Heart left ventricle (tissue), 16 donors: ENCODE data around the gene POU6F2. TPM values are rescaled to one million over a fixed set of nuclear protein-coding genes. Genes with fewer than 3 reads are reported as not detected.

Experiments
- ATAC-seq, 4 donors: fragments of 200-7000 bp; cut with Tn5 transposase; one replicate each; pipeline ENCODE4 v1.9.1; 2020 to 2022; ENCODE audit warnings: moderate library complexity in 4 of 4, mild to moderate bottlenecking in 3 of 4, moderate number of reproducible peaks in 1 of 4
- DNase-seq, 5 donors: peaks; one replicate each; pipeline ENCODE4 v3.0.0-alpha.2; 2020
- H3K27ac ChIP-seq, 12 donors: fragments of 200-600 bp; sonication (generic) in 4 of 12; one replicate each; pipeline versions ENCODE4 v1.5.0 to v1.8.0; 2016 to 2022; ENCODE audit warnings: mild to moderate bottlenecking in 2 of 12
- H3K27me3 ChIP-seq, 9 donors: fragments of 200-600 bp; sonication (generic) in 2 of 9; one replicate each; pipeline versions ENCODE4 v1.5.1 to v1.8.0; 2016 to 2022; ENCODE audit warnings: mild to moderate bottlenecking in 3 of 9
- H3K36me3 ChIP-seq, 9 donors: fragments of 200-600 bp; sonication (generic) in 2 of 9; one replicate each; pipeline versions ENCODE4 v1.5.0 to v1.8.0; 2018 to 2022; ENCODE audit warnings: mild to moderate bottlenecking in 2 of 9
- H3K4me1 ChIP-seq, 12 donors: fragments of 200-600 bp; sonication (generic) in 4 of 12; one replicate each; pipeline versions ENCODE4 v1.5.0 to v1.8.0; 2016 to 2022; ENCODE audit warnings: mild to moderate bottlenecking in 3 of 12
- H3K4me3 ChIP-seq, 12 donors: fragments of 200-600 bp; sonication (generic) in 4 of 12; one replicate each; pipeline versions ENCODE4 v1.5.0 to v1.8.0; 2017 to 2022; ENCODE audit warnings: mild to moderate bottlenecking in 9 of 12, moderate library complexity in 4 of 12
- H3K9me3 ChIP-seq, 12 donors: fragments of 200-600 bp; sonication (generic) in 4 of 12; one replicate each; pipeline versions ENCODE4 v1.5.0 to v1.8.0; 2016 to 2022; ENCODE audit warnings: mild to moderate bottlenecking in 1 of 12
- POLR2A ChIP-seq, 2 donors: fragments of 450-650 bp; IDR thresholded peaks; one replicate each; pipeline ENCODE4 v1.6.1; 2017; ENCODE audit warnings: antibody characterized with exemption in 2 of 2, mild to moderate bottlenecking in 2 of 2, moderate library complexity in 2 of 2
- WGBS, 4 donors: extraction: QIAGEN DNeasy Blood & Tissue Kit in 2 of 4; methylation state at CpG; one replicate each; pipeline versions ENCODE4 v1.1.5 to v1.1.7; 2013 to 2018; 5-methylcytosine and 5-hydroxymethylcytosine counted together
- intact Hi-C, 10 donors: fragments of 100-400 bp; cut with DNase I; formaldehyde crosslinking; loops; one replicate each; pipeline versions ENCODE4 v1.11.1 to v1.14.2; 2022
- polyA plus RNA-seq, 2 donors: library from polyadenylated mRNA; stranded (reverse); fragments of 200-250 nt; gene quantifications; one replicate each; pipeline ENCODE4 v1.2.3, GENCODE V29; 2013
- total RNA-seq, 9 donors: library from RNA; depleted of rRNA in 2 of 9; stranded (reverse); fragments of >200 nt in 2 of 9; fragmentation: NEBNext Ultra II Directional in 3 of 9; extraction: Animal tissue kit (Norgen Biotek cat#: 25700) in 3 of 9; gene quantifications; one replicate each; pipeline versions ENCODE4 v1.1.0 to v1.2.4, GENCODE V29; 2016 to 2023
- TF ChIP-seq, protein P1 (sequence below), 12 donors: fragments of 200-600 bp; sonication (generic) in 4 of 12; IDR thresholded peaks; one replicate each; pipeline versions ENCODE4 v1.5.0 to v1.8.0; 2018 to 2022; ENCODE audit warnings: antibody characterized with exemption in 12 of 12, mild to moderate bottlenecking in 5 of 12
- donor health status: ischemic (EF 13 %, LVEDD 7.1; RV severe dilation, severe dysfunction).
- donor health status: healthy with polysubstance abuse.
- donor health status: DM: no; HTN: yes; CAD: no.
- donor health status: DM: no; HTN: no; CAD: no.
- donor health status: ischemic (EF 25% LVEDD 6.9; RV normal size, moderate dysfunction).
- donor health status: ischemic (EF 25% LVEDD 5.7; RV mildly dilated, moderate dysfunction).
- donor health status: healthy.
- donor health status: DM: yes; HTN: yes; CAD: no.
- donor health status: ischemic (EF 35%, LVEDD 5.7; RV mildly dilated, moderate dysfunction).
- donor health status: nonischemic (EF 11% LVEDD 7.7; RV severe dilation, severe dysfunction).
- donor health status: DM: yes; HTN: yes; CAD: no.
- donor health status: PGD.
- donor health status: ischemic (EF 29% LVEDD 5.4; RV normal size, mild dysfunction).
- donor health status: nonischemic (EF 23%, LVEDD 6.1; RV moderate dilation, normal function).

The POU6F2 gene
- total and polyA plus RNA-seq, 11 donors: 0.03 to 1.2 (median 0.38) TPM; not detected in 2

DNA sequence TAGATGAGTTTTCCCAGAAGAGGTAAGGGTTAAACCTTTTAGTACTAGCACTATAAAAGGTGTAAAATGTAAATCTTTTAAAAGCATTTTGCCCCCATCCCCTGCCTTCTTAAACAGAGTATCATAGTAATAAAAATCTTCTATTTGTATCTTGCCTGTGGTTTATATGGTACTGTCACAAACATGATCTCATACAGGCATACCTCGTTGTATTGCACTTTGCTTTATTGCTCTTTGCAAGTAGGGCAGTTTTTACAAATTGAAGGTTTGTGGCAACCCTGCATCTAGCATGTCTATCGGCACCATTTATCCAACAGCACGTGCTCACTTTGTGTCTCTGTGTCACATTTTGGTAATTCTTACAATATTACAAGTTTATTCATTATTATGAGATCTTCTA is 389.7 kb downstream of the POU6F2 start:
- Histone ChIP-seq H3K4me3 (no peak overlapping the region), H3K36me3 (no peaks in the 10 kb centered on the region), H3K27me3 (peaks cover 0 to 3% (median 0%) of the 10 kb centered on the region in 9 donors), H3K4me1 (no peaks in the 10 kb centered on the region), H3K9me3 (peaks cover 0 to 5% (median 0%) of the 10 kb centered on the region in 12 donors), H3K27ac (no peak overlapping the region)
- intact Hi-C loops: no loop called here
- ATAC-seq (no peak), DNase-seq (no peak)
- 70 to 78% (median 73%) methylated on average over 3 of the region's 3 CpGs for WGBS, 4 donors
- TF ChIP-seq POLR2A (IDR thresholded peaks at IDR 0.05): no peak
- TF ChIP-seq, protein P1, sequence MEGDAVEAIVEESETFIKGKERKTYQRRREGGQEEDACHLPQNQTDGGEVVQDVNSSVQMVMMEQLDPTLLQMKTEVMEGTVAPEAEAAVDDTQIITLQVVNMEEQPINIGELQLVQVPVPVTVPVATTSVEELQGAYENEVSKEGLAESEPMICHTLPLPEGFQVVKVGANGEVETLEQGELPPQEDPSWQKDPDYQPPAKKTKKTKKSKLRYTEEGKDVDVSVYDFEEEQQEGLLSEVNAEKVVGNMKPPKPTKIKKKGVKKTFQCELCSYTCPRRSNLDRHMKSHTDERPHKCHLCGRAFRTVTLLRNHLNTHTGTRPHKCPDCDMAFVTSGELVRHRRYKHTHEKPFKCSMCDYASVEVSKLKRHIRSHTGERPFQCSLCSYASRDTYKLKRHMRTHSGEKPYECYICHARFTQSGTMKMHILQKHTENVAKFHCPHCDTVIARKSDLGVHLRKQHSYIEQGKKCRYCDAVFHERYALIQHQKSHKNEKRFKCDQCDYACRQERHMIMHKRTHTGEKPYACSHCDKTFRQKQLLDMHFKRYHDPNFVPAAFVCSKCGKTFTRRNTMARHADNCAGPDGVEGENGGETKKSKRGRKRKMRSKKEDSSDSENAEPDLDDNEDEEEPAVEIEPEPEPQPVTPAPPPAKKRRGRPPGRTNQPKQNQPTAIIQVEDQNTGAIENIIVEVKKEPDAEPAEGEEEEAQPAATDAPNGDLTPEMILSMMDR (IDR thresholded peaks at IDR 0.05): no peak

DNA sequence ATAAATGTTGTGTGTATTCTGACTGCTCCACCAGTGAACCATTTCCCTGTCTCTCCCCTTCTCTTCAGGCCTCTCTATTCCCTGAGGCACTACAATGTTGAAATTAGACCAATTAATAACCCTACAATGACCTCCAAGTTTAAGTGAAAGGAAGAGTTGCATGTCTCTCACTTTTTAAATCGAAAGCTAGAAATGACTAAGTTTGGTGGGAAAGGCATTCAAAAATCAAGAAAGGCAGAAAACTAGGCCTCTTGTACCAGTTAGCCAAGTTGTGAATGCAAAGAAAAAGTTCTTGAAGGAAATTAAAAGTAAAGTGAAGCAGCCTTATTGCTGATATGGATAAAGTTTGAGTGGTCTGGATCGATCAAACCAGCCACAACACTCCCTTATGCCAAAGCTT is 390.2 kb downstream of the POU6F2 start:
- TF ChIP-seq POLR2A (IDR thresholded peaks at IDR 0.05): no peak
- TF ChIP-seq, protein P1 (IDR thresholded peaks at IDR 0.05): no peak
- H3K9me3 ChIP-seq: peaks cover 0 to 5% (median 0%) of the 10 kb centered on the region in 12 donors
- no peaks in the 10 kb centered on the region for H3K36me3 ChIP-seq
- ATAC-seq (no peak), DNase-seq (no peak)
- WGBS, 4 donors: 88 to 93% (median 91%) methylated on average over 2 of the region's 2 CpGs
- no peaks in the 10 kb centered on the region for H3K27me3 ChIP-seq
- H3K4me1 ChIP-seq: no peaks in the 10 kb centered on the region
- H3K27ac ChIP-seq: no peak overlapping the region
- no peak overlapping the region for H3K4me3 ChIP-seq
- intact Hi-C loops: no loop called here

DNA sequence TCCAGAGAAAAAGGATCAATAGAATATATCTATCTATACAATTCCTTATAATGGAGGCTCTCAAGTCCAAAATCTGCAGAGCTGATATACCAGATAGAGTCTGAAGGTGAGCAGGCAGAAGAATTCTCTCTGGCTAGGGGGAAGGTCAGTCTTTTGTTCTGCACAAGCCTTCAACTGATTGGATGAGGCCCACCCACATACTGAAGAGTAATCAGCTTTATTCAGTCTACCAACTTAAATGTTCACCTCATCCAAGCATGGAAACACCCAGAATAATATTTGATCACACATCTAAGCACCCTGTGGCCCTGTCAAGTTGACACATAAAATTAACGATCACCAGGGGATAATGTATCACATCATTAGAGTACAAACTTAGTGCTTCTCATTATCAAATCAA is 394.7 kb downstream of the POU6F2 start:
- no peak for ATAC-seq
- intact Hi-C loops: no loop called here
- Histone ChIP-seq H3K4me3 (no peak overlapping the region), H3K27me3 (peaks cover 0 to 3% (median 0%) of the 10 kb centered on the region in 9 donors), H3K36me3 (no peaks in the 10 kb centered on the region), H3K4me1 (no peaks in the 10 kb centered on the region), H3K9me3 (peaks cover 0 to 5% (median 0%) of the 10 kb centered on the region in 12 donors), H3K27ac (no peak overlapping the region)
- WGBS, 4 donors: 96 to 100% (median 98%) methylated on average over 1 of the region's 1 CpG
- TF ChIP-seq, protein P1 (IDR thresholded peaks at IDR 0.05): no peak
- TF ChIP-seq POLR2A (IDR thresholded peaks at IDR 0.05): no peak
- no peak for DNase-seq

DNA sequence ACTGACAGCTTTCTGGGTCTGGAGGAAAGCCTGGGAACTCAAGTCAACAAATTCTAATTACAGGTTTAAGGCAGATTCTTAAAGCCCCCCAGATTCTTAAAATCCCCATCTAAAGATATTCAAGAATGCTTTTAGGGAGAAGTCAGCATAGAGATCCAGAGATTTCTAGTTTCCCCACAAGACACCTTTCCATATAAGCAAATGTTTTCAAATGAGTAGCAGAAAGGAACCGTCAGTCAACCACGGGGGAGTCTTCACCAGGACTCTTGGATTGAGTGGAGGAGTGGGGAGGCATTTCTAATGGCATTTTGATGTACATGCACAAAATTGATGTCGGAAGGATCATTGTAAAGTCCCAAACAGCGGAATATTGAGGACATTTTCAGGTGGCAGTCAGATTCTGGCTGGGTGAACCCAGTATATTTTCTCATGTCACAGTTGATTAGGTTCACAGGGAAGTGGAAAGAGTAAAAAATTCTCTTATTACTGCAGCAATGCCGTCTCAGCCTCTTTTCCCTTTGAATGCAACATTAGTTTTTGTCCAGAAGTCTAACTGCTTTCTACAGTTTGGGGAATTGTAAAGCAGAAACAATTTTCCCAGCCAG is 396.8 kb downstream of the POU6F2 start:
- ATAC-seq (no peak), DNase-seq (no peak)
- no peak overlapping the region for H3K4me3 ChIP-seq
- no peaks in the 10 kb centered on the region for H3K36me3 ChIP-seq
- H3K9me3 ChIP-seq: peaks cover 0 to 5% (median 0%) of the 10 kb centered on the region in 12 donors
- no peak for TF ChIP-seq POLR2A (IDR thresholded peaks at IDR 0.05)
- TF ChIP-seq, protein P1 (IDR thresholded peaks at IDR 0.05): no peak
- H3K27ac ChIP-seq: no peak overlapping the region
- 65 to 75% (median 74%) methylated on average over 5 of the region's 5 CpGs for WGBS, 4 donors
- H3K27me3 ChIP-seq: peaks cover 0 to 4% (median 0%) of the 10 kb centered on the region in 9 donors
- intact Hi-C loops: no loop called here
- H3K4me1 ChIP-seq: no peaks in the 10 kb centered on the region
